Measurements from ENCODE around the gene IMMP2L.
A peak's percentile ranks its signal among the peaks of the same experiment; 100 is the strongest.

The IMMP2L gene

DNA sequence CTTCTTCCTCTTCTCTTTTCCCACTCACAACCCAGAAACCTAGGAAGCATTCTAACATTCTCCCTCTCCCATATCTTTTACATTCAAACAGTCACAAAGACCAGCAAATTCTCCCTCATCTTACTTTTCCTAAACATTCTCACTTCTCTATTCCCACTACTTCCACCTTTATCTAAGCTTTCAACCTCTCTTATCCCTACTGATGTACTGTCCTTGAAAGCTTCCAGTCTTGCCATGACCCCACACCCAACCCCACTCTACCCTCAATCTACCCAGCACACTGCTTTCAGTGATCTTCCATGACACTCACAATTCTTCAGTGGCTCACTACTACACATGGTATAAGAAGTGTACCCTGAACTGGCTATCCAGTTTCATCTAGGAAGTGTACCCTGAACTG, 5.3 kb downstream of the IMMP2L start:
- no peak for DNase-seq (ENCODE audit: low read depth)

DNA sequence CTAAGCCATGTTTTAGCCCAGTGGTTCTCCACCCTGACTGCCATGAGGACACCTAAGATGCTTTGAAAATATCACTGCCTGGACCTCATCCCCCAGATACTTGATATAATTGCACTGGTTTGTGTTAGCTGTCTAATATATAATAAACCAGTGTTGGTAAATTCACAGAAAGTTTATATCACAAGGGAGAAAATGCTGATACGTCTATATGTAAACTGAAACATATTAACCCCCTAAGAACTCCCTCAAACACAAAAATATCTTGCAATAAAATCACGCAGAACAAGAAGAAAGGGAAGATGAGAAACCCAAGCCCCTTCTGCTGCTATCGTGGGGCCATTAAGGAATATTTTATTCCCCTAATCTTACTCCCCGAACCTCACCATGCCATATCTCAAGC, 8.2 kb downstream of the IMMP2L start:
- no peak for DNase-seq (ENCODE audit: low read depth)

DNA sequence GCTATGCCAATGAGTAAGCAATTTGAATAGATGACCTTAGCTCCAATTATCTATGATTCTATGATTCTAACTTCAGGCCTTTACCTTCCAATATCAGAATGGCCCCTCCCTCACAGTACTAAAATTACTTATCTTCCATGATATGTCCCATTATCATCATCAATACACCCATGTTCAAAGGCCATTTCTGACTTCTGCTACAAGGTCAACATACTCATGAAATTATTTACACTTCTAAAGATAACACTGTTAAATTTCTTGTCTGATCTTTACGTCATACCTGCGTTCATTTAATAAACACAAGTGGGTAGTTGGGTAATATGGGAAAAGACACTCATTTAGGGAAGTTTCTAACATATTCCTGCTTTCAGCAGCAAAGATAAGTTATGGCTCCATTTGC, 21.2 kb downstream of the IMMP2L start:
- no peak for DNase-seq (ENCODE audit: low read depth)

DNA sequence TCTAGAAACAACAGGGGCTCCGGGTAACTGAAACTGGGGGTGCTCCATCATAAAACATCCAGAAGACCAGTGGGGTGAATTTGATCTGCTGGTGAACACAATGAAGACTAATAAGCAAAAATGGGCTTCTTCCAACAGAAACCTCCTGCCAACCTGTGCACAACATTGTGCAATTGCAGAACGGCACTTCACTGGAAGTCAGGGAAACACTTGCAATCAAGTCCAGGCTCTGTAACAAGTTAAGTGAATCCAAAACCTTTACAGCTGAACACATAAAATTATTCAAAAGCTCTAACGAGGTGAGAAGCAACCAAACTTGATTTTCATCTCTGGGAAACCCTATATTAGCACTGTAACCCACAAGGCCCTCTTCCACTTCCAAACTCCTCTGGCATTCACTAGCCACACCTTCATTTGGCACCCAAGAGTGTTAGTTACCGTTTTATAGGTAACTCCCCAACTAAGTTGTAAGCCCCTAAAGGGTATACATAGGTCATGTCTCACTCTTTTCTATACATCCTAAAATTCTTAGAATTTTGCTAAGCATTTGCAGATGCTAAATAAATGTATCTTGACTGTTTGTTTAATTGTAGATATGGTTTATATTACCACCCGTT, 22.0 kb downstream of the IMMP2L start:
- DNase-seq (ENCODE audit: low read depth): no peak

DNA sequence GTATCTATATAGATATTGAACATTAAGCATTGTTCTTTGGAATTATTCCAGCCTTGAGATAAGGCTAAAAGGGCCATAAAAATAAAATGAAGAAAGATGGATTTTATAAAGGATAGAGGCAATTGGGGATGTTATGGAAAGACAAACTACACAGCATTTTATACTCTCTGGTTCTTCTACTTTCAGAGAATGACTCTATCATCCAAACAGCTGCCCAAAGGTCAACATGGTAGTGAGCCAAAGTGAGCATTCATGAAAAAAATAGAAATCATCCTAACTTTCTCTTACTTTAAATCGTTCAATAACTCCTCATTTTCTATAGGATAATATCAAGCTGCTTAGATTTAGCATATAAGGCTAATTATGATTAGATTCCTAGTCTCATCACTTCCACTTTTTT, 25.2 kb downstream of the IMMP2L start:
- no peak for DNase-seq (ENCODE audit: low read depth)

DNA sequence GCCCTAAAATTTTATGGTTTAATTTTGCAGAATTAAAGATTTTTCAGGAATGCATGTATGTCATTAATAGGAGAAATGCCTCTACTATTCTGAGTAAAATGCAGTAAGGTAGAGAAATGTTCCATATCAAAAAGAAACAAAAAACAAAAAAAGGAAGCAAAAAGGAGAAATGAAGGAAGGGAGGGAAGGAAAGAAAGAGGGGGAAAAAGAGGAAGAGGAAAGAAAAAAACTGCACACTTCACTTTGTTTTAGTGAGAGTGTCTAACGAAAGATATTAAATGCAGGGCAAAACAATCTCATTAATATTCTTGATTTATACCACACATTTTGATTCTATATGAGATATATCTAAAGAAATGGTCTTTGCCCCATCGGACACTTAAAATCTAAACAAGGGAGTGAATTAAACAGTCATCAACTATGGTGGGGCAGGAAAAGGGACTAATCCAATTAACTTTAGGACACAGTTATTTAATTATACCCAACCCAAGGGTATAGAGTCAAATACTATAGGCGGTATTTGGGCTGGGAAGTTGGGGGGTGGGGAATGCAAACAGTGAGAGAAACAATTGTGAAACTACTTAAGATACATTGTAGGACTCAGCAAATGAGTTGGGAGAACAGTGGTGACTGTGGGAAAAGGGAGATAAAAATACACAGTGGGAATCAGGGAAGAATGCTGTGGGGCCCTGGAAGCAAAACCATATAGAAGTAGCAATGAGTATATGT, 27.0 kb downstream of the IMMP2L start:
- DNase-seq (ENCODE audit: low read depth): no peak

DNA sequence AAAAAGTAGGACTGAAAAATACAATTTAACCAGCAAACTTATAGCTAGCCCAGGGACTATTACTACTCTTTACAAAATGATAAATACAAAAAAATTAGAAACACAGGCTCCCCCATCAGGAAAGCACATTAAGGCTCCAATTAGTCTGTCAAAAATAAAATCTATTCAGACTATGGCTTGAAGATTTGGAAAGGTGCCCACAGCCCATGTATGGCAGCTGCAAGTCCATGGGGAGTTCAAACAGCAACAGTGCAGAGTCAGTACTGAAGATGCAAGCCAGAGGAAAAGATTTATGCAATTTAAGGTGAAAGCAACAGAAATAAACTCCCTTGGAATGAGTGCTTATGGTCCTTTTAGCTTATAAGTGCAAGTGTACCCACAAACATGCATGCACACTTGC, 29.7 kb downstream of the IMMP2L start:
- peak; percentile 12 for DNase-seq (ENCODE audit: low read depth)

DNA sequence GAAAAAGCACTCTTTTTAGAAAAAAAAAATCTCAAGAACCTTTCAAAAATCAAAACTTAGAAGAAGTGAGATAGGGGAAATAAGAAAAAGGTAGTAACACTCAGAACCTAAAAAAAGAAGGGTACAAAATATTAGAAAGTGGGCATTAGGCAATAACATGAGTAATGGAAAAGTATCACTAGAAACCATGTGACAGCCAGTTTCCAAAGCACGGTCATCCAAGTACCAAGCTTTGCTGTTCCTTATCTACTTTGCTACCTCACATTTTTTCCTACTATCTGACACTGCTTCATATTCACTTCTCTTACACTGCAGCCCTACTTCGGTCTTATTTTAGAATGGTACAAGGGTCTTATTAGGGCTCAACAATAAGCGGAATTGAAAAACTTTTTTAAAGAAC, 30.3 kb downstream of the IMMP2L start:
- peak; percentile 54 for DNase-seq (ENCODE audit: low read depth)

DNA sequence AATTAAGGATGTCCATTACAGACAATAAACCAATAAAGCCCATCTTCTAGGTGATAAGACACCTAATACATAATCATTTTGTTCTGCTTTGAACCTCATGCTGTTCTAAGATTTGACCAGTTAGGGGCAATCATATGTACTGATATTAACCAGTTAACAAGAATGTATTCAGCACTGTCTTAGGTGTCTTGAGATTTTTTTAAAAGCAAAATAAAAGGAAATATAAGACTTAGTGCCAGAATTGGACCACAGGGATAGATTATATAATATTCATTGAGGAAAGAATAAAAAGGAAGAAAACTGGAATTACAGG, 32.0 kb downstream of the IMMP2L start:
- no peak for DNase-seq (ENCODE audit: low read depth)

DNA sequence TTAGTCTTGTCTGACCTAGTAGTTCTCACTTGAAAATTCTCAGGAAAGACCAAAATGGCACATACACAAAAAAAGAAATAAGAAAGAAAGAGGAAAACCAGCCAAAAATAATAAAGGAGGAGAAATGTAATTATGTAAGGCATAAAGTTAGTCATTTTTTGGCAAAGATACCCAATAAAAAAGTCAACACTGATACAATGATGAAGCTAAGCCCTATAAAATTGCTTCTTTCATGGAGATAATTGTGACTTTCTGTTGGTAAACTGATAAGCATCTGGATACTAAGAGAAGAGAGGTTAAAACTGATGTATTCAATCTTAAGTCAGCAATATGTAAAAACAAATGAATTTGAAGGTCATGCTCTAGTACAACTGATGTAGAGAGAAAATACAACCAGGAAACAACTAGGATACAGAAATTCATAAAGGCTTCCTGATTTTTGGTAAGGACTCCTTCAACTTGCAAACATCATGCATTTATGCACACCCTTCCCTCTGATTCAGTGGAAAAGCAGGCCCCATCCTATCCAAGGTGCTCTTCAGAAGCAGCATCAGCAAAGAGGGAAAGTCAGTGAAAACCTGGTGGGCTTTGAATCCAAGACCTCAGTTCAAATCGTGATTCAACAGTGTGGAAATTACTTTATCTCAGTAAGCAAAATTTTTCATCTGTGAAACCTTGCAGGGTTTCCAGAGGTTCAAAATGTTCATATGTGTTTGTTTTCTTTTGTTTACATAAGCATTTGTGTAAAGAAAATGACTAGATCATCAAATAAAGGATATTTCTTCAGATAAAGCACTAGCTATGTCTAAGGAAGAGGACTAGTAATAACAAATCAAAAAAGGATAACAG, 32.6 kb downstream of the IMMP2L start:
- DNase-seq (ENCODE audit: low read depth): no peak

DNA sequence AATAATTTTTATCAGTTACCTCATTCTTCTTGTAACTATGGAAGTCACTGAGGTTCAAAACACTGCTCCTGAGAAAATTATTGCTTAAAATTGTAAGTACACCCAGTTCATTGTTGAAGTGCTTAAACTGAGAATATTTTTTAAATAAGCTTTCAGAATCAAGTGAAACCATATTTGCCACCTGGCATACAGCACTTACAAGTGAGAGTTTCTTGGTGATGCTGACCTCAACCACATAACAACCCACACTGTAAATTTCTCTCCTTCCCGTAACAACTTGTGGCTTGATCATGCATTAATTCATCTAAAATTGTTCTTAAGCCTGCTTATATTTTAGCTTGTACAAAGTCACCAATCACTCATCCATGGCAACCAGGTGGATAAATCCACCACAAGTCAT, 34.0 kb downstream of the IMMP2L start:
- no peak for DNase-seq (ENCODE audit: low read depth)

DNA sequence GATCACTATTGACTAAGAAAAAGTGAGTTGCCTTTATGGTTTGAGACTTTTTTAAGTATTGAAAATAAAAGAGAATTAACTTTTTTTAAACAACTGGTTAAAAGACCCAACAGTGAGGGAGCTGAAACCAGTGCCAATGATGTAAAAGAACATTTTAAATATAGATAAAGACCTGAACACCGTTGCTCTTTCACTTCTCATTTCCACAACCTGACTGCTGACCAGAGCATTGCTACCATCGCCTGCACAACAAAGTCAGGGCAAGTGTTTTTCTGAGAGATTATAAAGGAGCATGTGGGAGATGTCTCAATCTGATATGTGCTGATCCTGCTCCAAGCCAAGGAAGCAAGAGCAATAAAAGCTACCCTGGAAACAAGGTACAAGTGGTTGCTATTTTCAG, 34.7 kb downstream of the IMMP2L start:
- no peak for DNase-seq (ENCODE audit: low read depth)

DNA sequence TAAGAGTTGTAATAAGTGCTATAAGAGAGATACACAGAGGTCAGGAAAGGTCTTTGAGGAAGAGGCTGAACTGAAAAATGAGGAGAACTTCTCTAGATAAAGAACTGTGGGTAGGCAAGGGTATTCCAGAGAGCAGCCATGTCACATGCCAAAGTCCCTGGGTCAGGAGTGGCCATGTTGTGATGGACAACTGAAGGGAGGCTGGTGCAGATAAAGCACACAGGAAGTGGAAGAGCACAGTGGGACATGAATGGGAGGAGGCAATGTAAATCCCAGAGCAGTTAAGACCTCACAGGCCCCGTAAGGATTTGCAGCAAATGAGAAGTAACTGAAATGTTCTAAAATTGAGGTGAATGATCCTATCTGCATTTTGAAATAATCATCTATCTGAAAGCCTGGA, 37.2 kb downstream of the IMMP2L start:
- no peak for DNase-seq (ENCODE audit: low read depth)

DNA sequence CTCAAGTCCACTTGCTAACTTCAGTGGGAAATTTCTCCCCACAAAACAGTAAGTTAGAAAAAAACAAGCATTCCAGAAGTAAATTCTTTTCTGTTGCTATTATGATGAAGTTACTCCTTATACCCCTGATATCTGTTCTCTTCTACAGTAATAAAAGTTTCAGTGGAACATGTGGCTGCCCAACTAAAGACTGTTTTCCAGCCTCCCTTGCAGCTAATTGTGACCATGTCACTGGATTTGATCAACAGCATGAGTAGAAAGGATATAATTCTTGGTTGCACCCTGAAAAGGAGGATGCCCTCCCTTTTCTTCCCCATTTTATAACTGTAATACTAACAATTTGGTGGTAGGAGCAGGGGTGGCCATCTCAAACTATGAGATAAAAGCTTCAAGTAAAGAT, 40.6 kb downstream of the IMMP2L start:
- no peak for DNase-seq (ENCODE audit: low read depth)

DNA sequence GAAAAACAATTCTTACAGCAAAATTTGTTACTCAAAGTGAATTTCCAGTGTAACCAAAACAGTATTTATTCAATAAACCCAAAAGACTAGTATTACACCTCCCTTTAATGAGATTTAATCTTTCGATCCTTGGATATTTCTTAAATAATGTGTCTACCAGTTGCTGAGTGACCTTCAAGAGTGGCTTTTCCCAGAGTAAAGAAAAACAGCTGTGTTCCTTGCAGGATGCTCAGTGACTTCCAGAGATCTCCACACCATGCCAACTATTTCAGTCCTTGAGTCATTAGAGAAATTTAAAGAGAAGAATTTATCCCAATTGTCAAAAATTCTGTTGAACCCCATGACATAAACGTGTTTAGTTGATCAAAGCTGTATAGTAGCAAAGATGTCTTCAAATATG, 44.0 kb downstream of the IMMP2L start:
- DNase-seq (ENCODE audit: low read depth): no peak

DNA sequence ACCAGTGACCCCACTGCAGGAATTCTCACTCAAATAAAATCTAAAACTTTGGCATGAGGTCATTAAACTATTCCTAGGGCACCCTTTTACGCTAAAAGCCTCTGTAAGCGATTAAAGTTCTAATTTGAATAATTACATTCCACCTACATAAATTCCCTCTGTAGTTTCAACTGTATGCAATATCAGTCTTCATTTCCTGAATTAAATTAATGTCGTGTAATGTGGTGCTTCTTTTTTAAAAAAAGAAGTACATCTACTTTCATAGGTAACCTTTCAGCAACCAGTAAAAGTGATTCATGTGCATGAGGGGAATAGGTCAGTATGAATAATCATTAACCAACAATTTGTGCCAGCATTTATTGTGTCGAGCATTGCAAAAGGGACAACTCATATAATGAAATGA, 44.7 kb downstream of the IMMP2L start:
- peak; percentile 12 for DNase-seq (ENCODE audit: low read depth)

DNA sequence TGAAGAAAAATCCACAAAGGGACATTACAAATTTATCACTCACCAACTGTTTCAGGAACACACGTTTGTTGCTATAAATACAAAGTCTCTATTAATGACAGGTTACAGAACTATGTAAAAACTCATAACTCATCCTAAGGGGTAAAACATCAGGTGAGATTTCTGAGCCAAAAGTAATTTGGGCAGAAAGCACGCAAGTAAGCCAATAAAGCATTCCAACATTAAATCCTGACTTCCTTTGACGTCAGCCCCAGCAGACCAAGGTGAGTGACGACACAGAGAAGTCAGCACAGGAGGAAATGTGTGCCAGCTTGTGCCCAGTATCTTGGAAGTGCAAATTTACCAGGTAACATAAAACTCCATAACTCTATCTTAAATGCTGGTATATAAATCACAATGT, 45.7 kb downstream of the IMMP2L start:
- DNase-seq (ENCODE audit: low read depth): peak; percentile 42

DNA sequence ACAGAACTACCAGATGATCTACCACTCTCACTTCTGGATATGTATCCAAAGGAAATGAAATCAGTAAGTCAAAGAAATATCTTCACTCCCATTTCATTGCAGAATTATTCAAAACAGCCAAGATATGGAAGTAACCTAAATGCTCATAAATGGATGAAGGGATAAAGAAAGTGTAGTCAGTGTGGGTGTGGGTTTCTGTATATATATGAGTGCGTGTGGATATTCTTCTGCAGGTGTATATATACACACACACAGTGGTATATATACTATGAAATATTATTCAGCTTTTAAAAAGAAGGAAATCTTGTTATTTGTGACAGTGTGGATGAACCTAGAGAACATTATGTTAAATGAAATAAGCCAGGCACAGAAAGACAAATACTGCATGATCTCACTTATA, 48.7 kb downstream of the IMMP2L start:
- no peak for DNase-seq (ENCODE audit: low read depth)

DNA sequence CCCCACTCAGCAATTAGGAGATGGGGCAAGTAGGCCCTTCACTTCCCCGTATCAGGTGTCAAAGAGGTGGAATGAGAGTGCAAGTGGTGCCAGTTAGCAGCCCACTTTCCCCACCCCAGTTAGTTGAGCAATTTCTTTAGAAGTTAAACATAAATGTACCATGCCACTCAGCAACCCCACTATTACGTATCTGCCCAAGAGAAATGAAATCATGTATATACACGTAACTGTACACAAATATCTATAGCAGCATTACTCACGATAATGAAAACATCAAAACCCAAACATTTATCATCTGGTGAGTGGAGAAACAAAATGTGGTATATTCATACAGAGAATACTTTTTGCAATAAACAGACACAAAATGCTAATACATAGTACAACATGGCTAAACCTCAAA, 50.4 kb downstream of the IMMP2L start:
- no peak for DNase-seq (ENCODE audit: low read depth)

DNA sequence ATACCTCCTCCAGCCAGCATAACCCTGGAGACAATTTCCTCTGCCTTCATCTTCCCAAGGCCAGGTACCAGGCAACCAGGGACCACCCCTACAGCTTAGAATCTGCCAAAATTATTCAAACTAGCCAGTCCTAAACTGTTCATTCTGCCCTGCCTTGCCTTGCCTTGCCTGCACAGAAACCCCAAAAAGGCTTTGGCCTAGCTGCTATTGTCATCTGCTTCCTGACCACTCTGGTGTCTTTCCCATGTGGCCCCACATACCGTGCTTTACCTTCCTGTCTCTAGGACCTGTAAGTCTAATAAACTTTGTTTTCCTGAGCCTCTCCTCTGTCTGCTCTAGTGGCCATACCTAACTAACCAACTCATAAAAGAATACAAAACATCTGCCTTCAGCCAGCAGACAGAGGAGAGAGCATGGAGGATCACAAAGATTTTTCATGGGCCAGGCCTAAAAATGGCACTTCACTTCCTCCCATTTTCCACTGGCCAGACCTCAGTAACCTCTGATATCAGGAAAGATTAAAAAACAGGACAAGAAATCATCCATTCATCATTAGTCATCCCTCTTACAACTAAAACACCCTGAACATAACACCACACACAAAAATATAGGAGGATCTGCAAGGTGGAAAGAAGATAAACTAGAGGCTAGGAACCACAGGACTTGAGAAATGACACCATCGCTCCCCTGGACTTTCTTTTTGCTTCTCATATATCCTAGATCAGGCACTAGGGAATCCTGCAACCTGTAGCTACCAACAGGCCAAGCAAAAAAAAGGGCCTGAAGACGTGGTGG, 51.5 kb downstream of the IMMP2L start:
- peak; percentile 9 for DNase-seq (ENCODE audit: low read depth)

DNA sequence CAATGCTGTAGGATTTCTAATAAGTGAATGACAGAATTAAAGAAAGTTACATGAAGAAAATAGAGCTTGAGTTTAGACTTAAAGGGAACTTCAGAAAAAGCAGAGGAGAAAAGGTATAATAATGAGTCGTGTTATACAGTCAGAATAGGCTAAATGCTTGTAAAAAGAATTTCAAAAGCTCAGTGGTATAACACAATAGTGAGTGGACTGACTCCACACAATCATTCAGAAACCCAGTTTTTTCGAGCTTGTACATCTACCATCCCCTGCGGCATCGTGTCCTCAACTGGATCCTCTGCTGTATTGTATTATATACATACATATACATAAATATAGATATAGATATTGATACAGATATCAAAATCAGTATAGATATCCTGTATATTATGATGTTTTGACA, 52.2 kb downstream of the IMMP2L start:
- no peak for DNase-seq (ENCODE audit: low read depth)

DNA sequence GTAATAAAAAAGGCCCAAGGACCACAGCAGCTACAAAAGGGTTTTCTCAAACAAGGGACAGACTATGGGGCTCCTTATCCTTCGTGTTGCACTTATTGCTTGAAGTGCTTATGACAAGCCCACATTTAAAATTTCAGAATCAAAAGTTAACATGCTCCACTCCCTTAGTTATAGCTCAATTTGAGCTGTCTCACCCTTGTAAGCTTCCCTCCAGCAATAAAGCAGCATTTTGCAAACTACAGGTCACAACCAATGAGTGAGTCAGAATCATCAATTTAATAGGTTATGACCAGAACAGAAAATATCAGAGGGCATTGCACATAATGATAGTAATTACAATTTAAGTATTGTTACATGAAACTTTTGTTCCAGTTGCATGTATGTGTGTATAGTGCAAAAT, 53.0 kb downstream of the IMMP2L start:
- DNase-seq (ENCODE audit: low read depth): no peak

DNA sequence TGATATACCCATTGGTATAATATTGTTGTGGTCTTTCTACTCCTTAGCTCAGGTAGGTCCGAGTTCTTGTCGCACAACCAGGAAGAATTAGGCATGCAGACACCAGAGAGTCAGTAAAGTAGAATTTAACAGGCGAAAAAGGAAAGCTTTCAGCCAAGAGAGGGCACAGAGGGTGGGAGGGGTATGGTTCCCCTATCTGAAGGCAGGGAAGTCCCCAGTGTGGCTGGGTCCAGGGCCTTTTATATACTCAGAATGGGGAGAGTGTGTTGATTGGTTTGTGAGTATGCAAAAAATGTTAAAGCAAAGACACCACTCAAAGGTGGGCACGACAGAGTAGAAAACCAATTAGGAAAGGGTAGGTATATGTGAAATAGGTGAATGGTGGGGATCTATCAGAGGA, 53.9 kb downstream of the IMMP2L start:
- no peak for DNase-seq (ENCODE audit: low read depth)
